ENCODE measurements around the gene ODF2L.

Gene ODF2L

DNA sequence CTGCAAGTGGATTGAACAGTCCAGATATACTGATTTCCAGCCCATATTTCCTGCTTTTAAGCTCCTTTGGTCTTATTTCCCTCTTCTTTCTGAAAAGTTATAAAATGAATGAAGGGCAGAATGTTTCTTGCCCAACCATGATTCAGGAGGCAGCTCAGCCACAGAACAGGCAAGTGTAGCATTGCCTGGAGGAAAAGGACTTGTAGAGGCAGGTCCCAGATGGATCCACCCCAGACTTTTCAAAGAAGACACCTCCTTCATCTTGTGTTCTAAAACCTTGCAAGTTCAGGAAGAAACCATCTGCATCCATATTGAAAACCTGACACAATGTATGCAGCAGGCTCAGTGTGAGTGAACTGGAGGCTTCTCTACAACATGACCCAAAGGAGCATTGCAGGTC is 27.8 kb upstream of the ODF2L start, which contains the start of gene CLCA2:
Gene CLCA2 (plus strand): TSS at position 299 of the 400 bp plus-strand sequence. CDS start 77 bp downstream, at position 376.
- Histone ChIP-seq H3K27ac (ENCODE audit: low read depth in 2 of 2, low read length in 2 of 2) (no peak within 1 kb of the TSS), H3K36me3 (ENCODE audit: control insufficient read depth in 2 of 2, insufficient read depth in 2 of 2, low read length in 2 of 2) (no peaks in the 10 kb centered on the region)

DNA sequence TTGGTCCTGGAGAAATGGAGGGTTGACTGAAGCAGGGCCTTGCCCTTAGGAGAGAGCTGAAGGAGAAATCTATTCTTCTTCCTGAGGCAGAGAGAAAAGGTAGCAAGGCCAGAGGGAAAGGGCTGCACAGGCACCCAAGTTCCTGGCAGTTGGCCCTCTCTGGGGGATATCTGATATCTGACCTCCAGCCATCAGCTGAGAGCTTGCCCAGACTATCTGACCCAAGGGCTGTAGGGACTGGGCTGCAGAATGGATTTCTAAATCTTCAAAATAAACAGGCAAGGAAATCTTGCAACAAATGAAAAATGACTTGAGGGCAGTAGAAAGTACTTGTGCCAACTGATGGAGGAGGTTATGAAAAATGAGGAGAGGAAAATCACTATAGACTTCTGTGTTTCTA is 27.4 kb upstream of the ODF2L start:
- Histone ChIP-seq H3K27ac (ENCODE audit: low read depth in 2 of 2, low read length in 2 of 2) (no peak overlapping the region), H3K4me3 (ENCODE audit: low read length in 2 of 2) (no peak overlapping the region), H3K36me3 (ENCODE audit: control insufficient read depth in 2 of 2, insufficient read depth in 2 of 2, low read length in 2 of 2) (no peaks in the 10 kb centered on the region), H3K4me1 (ENCODE audit: control insufficient read depth in 2 of 2, insufficient read depth in 2 of 2, low read length in 2 of 2) (peaks cover 2 to 7% of the 10 kb centered on the region in 2 donors), H3K27me3 (ENCODE audit: control insufficient read depth in 2 of 2, insufficient read depth in 2 of 2, low read length in 2 of 2) (no peaks in the 10 kb centered on the region), H3K9me3 (ENCODE audit: control insufficient read depth in 2 of 2, low read length in 2 of 2) (no peaks in the 10 kb centered on the region), H3K9ac (ENCODE audit: low read depth in 1 of 2, low read length in 2 of 2) (no peak overlapping the region)

More for the DNA sequence above, 27.8 kb upstream of the ODF2L start, which contains the start of gene CLCA2:
- no peak within 1 kb of the TSS for H3K9ac ChIP-seq (ENCODE audit: low read depth in 1 of 2, low read length in 2 of 2)
- no peak within 1 kb of the TSS for H3K4me3 ChIP-seq (ENCODE audit: low read length in 2 of 2)
- H3K4me1 ChIP-seq (ENCODE audit: control insufficient read depth in 2 of 2, insufficient read depth in 2 of 2, low read length in 2 of 2), result peaks cover 2 to 7% of the 10 kb centered on the region in 2 donors
- H3K27me3 ChIP-seq (ENCODE audit: control insufficient read depth in 2 of 2, insufficient read depth in 2 of 2, low read length in 2 of 2), result no peaks in the 10 kb centered on the region
- H3K9me3 ChIP-seq (ENCODE audit: control insufficient read depth in 2 of 2, low read length in 2 of 2), result no peaks in the 10 kb centered on the region

DNA sequence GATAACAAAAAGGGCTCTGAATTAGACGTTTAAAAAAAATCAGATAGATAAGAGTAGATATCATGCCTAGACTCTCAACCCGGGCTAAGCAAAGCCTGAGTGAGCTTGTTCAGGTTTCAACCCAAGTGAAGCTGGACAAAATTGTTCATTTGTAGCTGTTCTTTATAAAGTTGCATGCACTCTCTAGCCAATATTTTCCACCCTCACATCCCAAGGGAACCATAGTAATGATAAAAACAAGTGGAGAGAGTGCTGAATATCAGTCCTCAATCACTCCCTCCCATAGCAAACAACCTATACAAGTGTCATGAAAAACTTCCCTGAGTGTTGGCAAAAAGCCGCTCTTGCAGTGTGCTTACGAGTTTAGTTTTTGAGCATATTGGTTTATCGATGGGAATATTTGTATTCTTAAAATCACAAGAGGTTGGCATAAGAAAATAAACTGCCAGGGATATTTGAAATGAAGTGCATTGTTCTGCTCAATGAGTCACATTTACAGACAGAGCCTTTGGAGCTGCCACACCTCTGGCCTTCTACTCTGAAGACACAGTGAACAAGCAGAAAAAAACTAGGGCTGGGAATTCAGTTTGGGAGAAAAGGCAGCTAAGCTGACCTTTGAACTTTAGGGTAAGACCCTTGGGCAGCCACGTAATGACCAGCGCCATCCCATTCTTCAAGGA is 25.6 kb upstream of the ODF2L start:
- Histone ChIP-seq H3K27ac (ENCODE audit: low read depth in 2 of 2, low read length in 2 of 2) (no peak overlapping the region), H3K36me3 (ENCODE audit: control insufficient read depth in 2 of 2, insufficient read depth in 2 of 2, low read length in 2 of 2) (no peaks in the 10 kb centered on the region), H3K4me1 (ENCODE audit: control insufficient read depth in 2 of 2, insufficient read depth in 2 of 2, low read length in 2 of 2) (peaks cover 2 to 7% of the 10 kb centered on the region in 2 donors), H3K9ac (ENCODE audit: low read depth in 1 of 2, low read length in 2 of 2) (no peak overlapping the region), H3K4me3 (ENCODE audit: low read length in 2 of 2) (no peak overlapping the region), H3K27me3 (ENCODE audit: control insufficient read depth in 2 of 2, insufficient read depth in 2 of 2, low read length in 2 of 2) (no peaks in the 10 kb centered on the region), H3K9me3 (ENCODE audit: control insufficient read depth in 2 of 2, low read length in 2 of 2) (no peaks in the 10 kb centered on the region)

DNA sequence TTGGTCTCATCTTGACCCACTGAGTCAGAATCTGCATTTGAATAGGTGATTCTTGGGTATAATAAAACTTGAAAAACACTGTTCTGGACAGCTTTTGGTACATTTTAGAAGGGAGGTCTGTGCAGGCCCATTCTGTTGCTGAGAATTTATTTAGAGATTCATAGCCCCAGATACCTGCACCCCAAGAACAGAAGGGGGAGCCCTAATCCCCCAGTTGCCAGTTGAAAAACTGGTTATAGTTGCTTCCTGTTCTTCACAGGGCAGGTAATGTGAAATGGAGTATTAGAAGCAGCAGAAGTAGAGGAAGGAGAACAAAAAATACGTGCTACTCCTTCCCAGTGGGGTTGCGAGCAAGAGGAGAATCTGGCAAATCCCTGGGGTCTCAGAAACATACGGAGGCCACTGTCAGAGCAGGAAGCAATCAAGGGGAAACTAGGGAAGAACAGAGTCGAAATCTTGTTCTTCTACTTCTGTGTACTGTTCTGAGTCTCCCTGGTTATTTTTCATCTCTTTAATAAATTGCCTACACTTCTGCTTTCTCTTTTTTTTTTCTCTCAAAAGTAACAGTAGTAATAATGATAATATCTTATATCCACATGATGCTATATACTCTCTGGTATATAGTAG is 23.3 kb upstream of the ODF2L start:
- no peak overlapping the region for H3K27ac ChIP-seq (ENCODE audit: low read depth in 2 of 2, low read length in 2 of 2)
- no peak overlapping the region for H3K9ac ChIP-seq (ENCODE audit: low read depth in 1 of 2, low read length in 2 of 2)
- H3K36me3 ChIP-seq (ENCODE audit: control insufficient read depth in 2 of 2, insufficient read depth in 2 of 2, low read length in 2 of 2), result no peaks in the 10 kb centered on the region
- peak overlapping the region; percentile 28 to 51 for H3K4me3 ChIP-seq (ENCODE audit: low read length in 2 of 2)
- no peaks in the 10 kb centered on the region for H3K27me3 ChIP-seq (ENCODE audit: control insufficient read depth in 2 of 2, insufficient read depth in 2 of 2, low read length in 2 of 2)
- no peaks in the 10 kb centered on the region for H3K9me3 ChIP-seq (ENCODE audit: control insufficient read depth in 2 of 2, low read length in 2 of 2)
- peaks cover 5 to 13% of the 10 kb centered on the region in 2 donors for H3K4me1 ChIP-seq (ENCODE audit: control insufficient read depth in 2 of 2, insufficient read depth in 2 of 2, low read length in 2 of 2)

DNA sequence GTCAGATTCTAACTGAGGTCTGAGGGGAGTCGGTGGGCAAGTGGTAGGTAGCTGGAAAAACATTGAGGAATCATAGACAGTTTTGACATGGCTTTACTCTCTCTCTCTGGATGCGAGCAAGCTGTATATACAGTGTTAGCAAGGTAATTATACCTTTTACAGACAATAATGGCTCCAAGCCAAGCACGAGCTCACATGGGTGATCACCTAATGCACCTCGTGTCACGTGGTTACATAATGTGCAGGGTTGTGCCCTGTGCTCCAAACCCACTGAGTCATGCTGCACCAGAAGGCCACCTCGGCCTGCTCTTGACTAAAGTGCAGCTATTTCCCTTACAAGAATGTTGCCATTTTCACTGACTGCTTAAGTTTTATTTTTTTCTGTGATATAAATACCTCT is 20.2 kb upstream of the ODF2L start:
- no peak overlapping the region for H3K4me3 ChIP-seq (ENCODE audit: low read length in 2 of 2)
- no peak overlapping the region for H3K9ac ChIP-seq (ENCODE audit: low read depth in 1 of 2, low read length in 2 of 2)
- H3K9me3 ChIP-seq (ENCODE audit: control insufficient read depth in 2 of 2, low read length in 2 of 2), result no peaks in the 10 kb centered on the region
- H3K4me1 ChIP-seq (ENCODE audit: control insufficient read depth in 2 of 2, insufficient read depth in 2 of 2, low read length in 2 of 2), result peaks cover 5 to 8% of the 10 kb centered on the region in 2 donors
- no peaks in the 10 kb centered on the region for H3K27me3 ChIP-seq (ENCODE audit: control insufficient read depth in 2 of 2, insufficient read depth in 2 of 2, low read length in 2 of 2)
- no peak overlapping the region for H3K27ac ChIP-seq (ENCODE audit: low read depth in 2 of 2, low read length in 2 of 2)
- H3K36me3 ChIP-seq (ENCODE audit: control insufficient read depth in 2 of 2, insufficient read depth in 2 of 2, low read length in 2 of 2), result no peaks in the 10 kb centered on the region

DNA sequence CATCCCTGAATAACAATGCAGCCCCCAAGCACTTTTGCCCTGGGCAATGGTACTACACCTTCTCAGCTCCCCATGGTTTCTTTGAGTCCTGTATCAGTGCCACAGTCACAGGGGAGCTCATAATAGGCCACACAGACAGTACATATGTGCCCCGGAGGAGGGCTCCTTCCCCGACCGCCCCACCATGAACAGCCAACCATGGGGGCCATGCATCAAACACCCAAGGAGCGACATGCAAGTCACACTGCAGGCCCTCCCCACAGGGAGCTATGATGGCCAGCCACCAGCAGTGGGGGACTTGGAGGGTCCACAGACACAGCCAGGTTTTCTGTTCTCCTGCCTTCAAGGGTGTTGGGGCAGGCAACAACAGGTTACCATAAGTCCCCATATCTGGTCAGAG is 14.8 kb upstream of the ODF2L start:
- Histone ChIP-seq H3K27me3 (ENCODE audit: control insufficient read depth in 2 of 2, insufficient read depth in 2 of 2, low read length in 2 of 2) (no peaks in the 10 kb centered on the region), H3K9me3 (ENCODE audit: control insufficient read depth in 2 of 2, low read length in 2 of 2) (no peaks in the 10 kb centered on the region), H3K36me3 (ENCODE audit: control insufficient read depth in 2 of 2, insufficient read depth in 2 of 2, low read length in 2 of 2) (no peaks in the 10 kb centered on the region), H3K9ac (ENCODE audit: low read depth in 1 of 2, low read length in 2 of 2) (no peak overlapping the region), H3K27ac (ENCODE audit: low read depth in 2 of 2, low read length in 2 of 2) (no peak overlapping the region), H3K4me3 (ENCODE audit: low read length in 2 of 2) (no peak overlapping the region), H3K4me1 (ENCODE audit: control insufficient read depth in 2 of 2, insufficient read depth in 2 of 2, low read length in 2 of 2) (peaks cover 0 to under 1% of the 10 kb centered on the region in 2 donors)

DNA sequence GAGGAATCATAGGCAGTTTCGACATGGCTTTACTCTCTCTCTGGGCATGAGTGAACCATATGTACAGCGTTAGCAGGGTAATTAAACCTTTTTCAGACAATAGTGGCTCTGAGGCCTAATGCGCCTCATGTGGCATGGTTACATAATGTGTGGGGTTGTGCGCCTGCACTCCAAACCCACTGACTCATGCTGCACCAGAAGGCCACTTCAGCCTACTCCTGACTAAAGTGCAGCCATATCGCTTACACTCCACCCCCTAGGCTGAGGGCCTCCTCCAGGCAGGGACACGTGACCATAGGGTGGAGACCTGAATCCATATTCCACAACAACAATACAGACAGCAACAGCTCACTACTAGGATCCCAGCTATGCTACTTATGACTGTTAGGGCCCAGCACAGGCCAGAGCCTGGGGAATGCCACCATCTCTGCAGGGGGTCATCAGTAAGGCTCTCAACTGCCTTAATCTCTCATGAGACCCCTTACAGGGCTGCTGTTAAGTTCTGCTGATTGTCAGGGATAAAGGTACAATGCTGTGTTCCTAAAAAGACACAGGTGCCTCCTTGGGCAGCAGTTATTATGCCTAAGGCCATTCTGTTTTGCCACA is 13.4 kb upstream of the ODF2L start:
- no peak overlapping the region for H3K9ac ChIP-seq (ENCODE audit: low read depth in 1 of 2, low read length in 2 of 2)
- H3K27ac ChIP-seq (ENCODE audit: low read depth in 2 of 2, low read length in 2 of 2), result no peak overlapping the region
- H3K36me3 ChIP-seq (ENCODE audit: control insufficient read depth in 2 of 2, insufficient read depth in 2 of 2, low read length in 2 of 2), result no peaks in the 10 kb centered on the region
- no peak overlapping the region for H3K4me3 ChIP-seq (ENCODE audit: low read length in 2 of 2)
- no peaks in the 10 kb centered on the region for H3K9me3 ChIP-seq (ENCODE audit: control insufficient read depth in 2 of 2, low read length in 2 of 2)
- no peaks in the 10 kb centered on the region for H3K27me3 ChIP-seq (ENCODE audit: control insufficient read depth in 2 of 2, insufficient read depth in 2 of 2, low read length in 2 of 2)
- no peaks in the 10 kb centered on the region for H3K4me1 ChIP-seq (ENCODE audit: control insufficient read depth in 2 of 2, insufficient read depth in 2 of 2, low read length in 2 of 2)

DNA sequence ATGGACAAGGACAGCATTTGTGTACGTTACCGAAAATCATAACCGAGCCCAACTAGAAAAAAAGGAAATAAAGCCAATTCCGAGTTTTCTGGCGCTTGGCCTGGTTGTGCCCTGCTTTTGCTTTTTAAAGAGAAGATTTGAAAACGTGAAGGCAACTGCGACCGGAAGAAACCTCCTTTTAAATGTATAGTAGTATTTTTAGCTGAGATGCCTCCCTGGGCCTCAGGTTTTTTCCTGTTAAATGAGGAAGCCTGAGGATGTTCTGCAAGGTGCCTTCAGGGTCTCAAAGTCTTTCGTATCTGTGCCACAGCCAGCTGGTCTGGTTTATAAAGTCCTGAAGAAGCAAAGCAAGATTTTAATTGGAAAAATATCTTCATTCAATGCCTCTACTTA is 371 bp upstream of the ODF2L start:
- Histone ChIP-seq H3K27me3 (ENCODE audit: control insufficient read depth in 2 of 2, insufficient read depth in 2 of 2, low read length in 2 of 2) (peaks cover 0 to 4% of the 10 kb centered on the region in 2 donors), H3K4me1 (ENCODE audit: control insufficient read depth in 2 of 2, insufficient read depth in 2 of 2, low read length in 2 of 2) (peaks cover 5 to 13% of the 10 kb centered on the region in 2 donors), H3K27ac (ENCODE audit: low read depth in 2 of 2, low read length in 2 of 2) (peak overlapping the region; percentile 81 to 83), H3K9me3 (ENCODE audit: control insufficient read depth in 2 of 2, low read length in 2 of 2) (no peaks in the 10 kb centered on the region), H3K9ac (ENCODE audit: low read depth in 1 of 2, low read length in 2 of 2) (peak overlapping the region; percentile 84 to 92), H3K4me3 (ENCODE audit: low read length in 2 of 2) (peak overlapping the region; percentile 96 to 100), H3K36me3 (ENCODE audit: control insufficient read depth in 2 of 2, insufficient read depth in 2 of 2, low read length in 2 of 2) (no peaks in the 10 kb centered on the region)

DNA sequence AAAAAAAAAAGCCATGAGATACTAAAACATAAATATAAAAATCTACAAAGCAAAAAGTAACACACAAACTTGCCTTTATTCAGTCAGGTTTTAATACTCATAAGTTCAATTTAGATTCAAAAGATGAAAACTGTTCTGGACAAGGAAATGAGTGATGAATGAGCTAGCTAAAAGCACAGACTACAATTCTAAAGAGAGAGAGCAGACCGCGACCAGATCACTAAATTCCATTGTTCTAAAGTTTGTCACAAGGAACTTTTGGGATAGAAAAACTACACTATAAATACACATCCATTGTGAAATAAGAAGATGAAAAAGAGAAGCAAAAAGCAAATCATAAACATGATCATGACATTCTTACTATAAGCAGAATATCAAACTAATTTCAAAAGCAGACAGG is 1.7 kb downstream of the ODF2L start:
- no peak overlapping the region for H3K9ac ChIP-seq (ENCODE audit: low read depth in 1 of 2, low read length in 2 of 2)
- no peaks in the 10 kb centered on the region for H3K27me3 ChIP-seq (ENCODE audit: control insufficient read depth in 2 of 2, insufficient read depth in 2 of 2, low read length in 2 of 2)
- peaks cover 5 to 13% of the 10 kb centered on the region in 2 donors for H3K4me1 ChIP-seq (ENCODE audit: control insufficient read depth in 2 of 2, insufficient read depth in 2 of 2, low read length in 2 of 2)
- H3K36me3 ChIP-seq (ENCODE audit: control insufficient read depth in 2 of 2, insufficient read depth in 2 of 2, low read length in 2 of 2), result no peaks in the 10 kb centered on the region
- H3K9me3 ChIP-seq (ENCODE audit: control insufficient read depth in 2 of 2, low read length in 2 of 2), result no peaks in the 10 kb centered on the region
- no peak overlapping the region for H3K27ac ChIP-seq (ENCODE audit: low read depth in 2 of 2, low read length in 2 of 2)
- H3K4me3 ChIP-seq (ENCODE audit: low read length in 2 of 2), result peak overlapping the region in 1 of 2 donors; percentile 37

DNA sequence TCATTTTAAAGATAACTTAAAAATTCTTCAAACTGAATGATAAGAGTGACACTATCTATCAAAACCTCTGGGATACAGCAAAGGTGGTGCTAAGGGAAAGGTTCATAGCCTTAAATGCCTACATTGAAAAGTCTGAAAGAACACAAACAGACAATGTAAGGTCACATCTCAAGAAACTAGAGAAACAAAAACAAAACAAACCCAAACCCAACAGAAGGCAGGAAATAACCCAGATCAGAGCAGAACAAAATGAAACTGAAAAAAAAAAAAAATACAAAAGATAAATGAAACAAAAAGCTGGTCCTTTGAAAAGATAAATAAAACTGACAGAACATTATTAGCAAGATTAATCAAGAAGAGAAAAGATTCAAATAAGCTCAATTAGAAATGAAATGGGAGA is 6.8 kb downstream of the ODF2L start:
- Histone ChIP-seq H3K4me1 (ENCODE audit: control insufficient read depth in 2 of 2, insufficient read depth in 2 of 2, low read length in 2 of 2) (no peaks in the 10 kb centered on the region), H3K27me3 (ENCODE audit: control insufficient read depth in 2 of 2, insufficient read depth in 2 of 2, low read length in 2 of 2) (no peaks in the 10 kb centered on the region), H3K36me3 (ENCODE audit: control insufficient read depth in 2 of 2, insufficient read depth in 2 of 2, low read length in 2 of 2) (no peaks in the 10 kb centered on the region), H3K4me3 (ENCODE audit: low read length in 2 of 2) (no peak overlapping the region), H3K9me3 (ENCODE audit: control insufficient read depth in 2 of 2, low read length in 2 of 2) (no peaks in the 10 kb centered on the region), H3K27ac (ENCODE audit: low read depth in 2 of 2, low read length in 2 of 2) (peak overlapping the region; percentile 16 to 58), H3K9ac (ENCODE audit: low read depth in 1 of 2, low read length in 2 of 2) (no peak overlapping the region)
